CD8-positive, alpha-beta memory T cell (primary cell): Measurements from ENCODE around the gene CD163. TPM values are rescaled to one million over a fixed set of nuclear protein-coding genes. Genes with fewer than 3 reads are reported as not detected.
"Not testable (repeated sequence)": the region's sequence is repeated elsewhere in the genome, so short reads cannot be mapped to it uniquely, and the experiment has no call there.

Source experiments
- CTCF ChIA-PET: fragments of 350-600 bp; sonication (Branson Sonifier 250); formaldehyde crosslinking; loops from one replicate; lab custom pipeline; 2021; ENCODE audit warnings: antibody characterized with exemption; lab: Charles Lee
- POLR2A ChIA-PET: fragments of 350-600 bp; sonication (Branson Sonifier 250); formaldehyde crosslinking; loops from one replicate; lab custom pipeline; 2021; ENCODE audit warnings: antibody characterized with exemption; lab: Charles Lee
- DNase-seq, 5 donors: peaks; one replicate each; pipeline versions ENCODE4 v3.0.0 to v3.0.0-alpha.2; 2020 to 2022; ENCODE audit warnings: mixed read lengths in 1 of 5
- H3K27ac ChIP-seq: one replicate; pipeline ENCODE4 v1.7.0; 2013; ENCODE audit warnings: low read depth, mild to moderate bottlenecking, low read length, moderate library complexity
- H3K27me3 ChIP-seq: 2 replicates; pipeline ENCODE4 v1.7.0; 2013; ENCODE audit warnings: low read length, mild to moderate bottlenecking; ENCODE audit not compliant: insufficient read depth, poor library complexity, severe bottlenecking
- H3K36me3 ChIP-seq: 2 replicates; pipeline ENCODE4 v1.7.0; 2013; ENCODE audit warnings: mild to moderate bottlenecking, low read length, moderate library complexity; ENCODE audit not compliant: insufficient read depth
- H3K4me1 ChIP-seq: 2 replicates; pipeline ENCODE4 v1.7.0; 2013; ENCODE audit warnings: mild to moderate bottlenecking, low read length, moderate library complexity; ENCODE audit not compliant: insufficient read depth
- H3K4me3 ChIP-seq: 2 replicates; pipeline ENCODE4 v1.7.0; 2013; ENCODE audit warnings: mild to moderate bottlenecking, low read length
- H3K9me3 ChIP-seq: 2 replicates; pipeline ENCODE4 v1.7.0; 2013; ENCODE audit warnings: mild to moderate bottlenecking, low read length
- H3K27ac Mint-ChIP-seq, 8 donors: one replicate each; pipeline ENCODE4 v1.8.0; 2020 to 2021; ENCODE audit warnings: mixed read lengths in 8 of 8, mild to moderate bottlenecking in 6 of 8, inconsistent platforms in 3 of 8, moderate library complexity in 3 of 8
- H3K27me3 Mint-ChIP-seq, 2 donors: one replicate each; pipeline ENCODE4 v1.8.0; 2020 to 2021; ENCODE audit warnings: mixed read lengths in 2 of 2, mild to moderate bottlenecking in 1 of 2, moderate library complexity in 1 of 2
- H3K36me3 Mint-ChIP-seq, 3 donors: one replicate each; pipeline ENCODE4 v1.8.0; 2020 to 2021; ENCODE audit warnings: mixed read lengths in 3 of 3, inconsistent platforms in 1 of 3, mild to moderate bottlenecking in 1 of 3
- H3K4me1 Mint-ChIP-seq, 3 donors: one replicate each; pipeline ENCODE4 v1.8.0; 2020 to 2021; ENCODE audit warnings: mixed read lengths in 3 of 3, inconsistent platforms in 1 of 3, mild to moderate bottlenecking in 1 of 3
- H3K4me3 Mint-ChIP-seq, 7 donors: one replicate each; pipeline ENCODE4 v1.8.0; 2020 to 2021; ENCODE audit warnings: mixed read lengths in 7 of 7, mild to moderate bottlenecking in 6 of 7, moderate library complexity in 4 of 7, inconsistent platforms in 2 of 7
- H3K9me3 Mint-ChIP-seq, 5 donors: one replicate each; pipeline ENCODE4 v1.8.0; 2020 to 2022; ENCODE audit warnings: mixed read lengths in 5 of 5, mild to moderate bottlenecking in 3 of 5, moderate library complexity in 2 of 5, inconsistent platforms in 1 of 5
- polyA plus RNA-seq: library from polyadenylated mRNA; unstranded; fragments of 300-500 nt; fragmentation: Illumina TruSeq; gene quantifications from one replicate; pipeline ENCODE4 v1.2.3, GENCODE V29; 2021
- total RNA-seq, 2 experiments: library from RNA; stranded (reverse); gene quantifications; one replicate each; pipeline ENCODE4 v1.2.3, GENCODE V29; 2021

The CD163 gene
- total and polyA plus RNA-seq, 3 experiments from 2014 or later: 3.0 to 5.6 TPM; not detected in 1

GRCh38 chr12:7444537-7444936 is 59.0 kb downstream of the CD163 start:
- Histone ChIP-seq H3K4me1 (no peaks in the 10 kb centered on the region), H3K27me3 (no peaks in the 10 kb centered on the region), H3K27ac (no peak overlapping the region), H3K4me3 (no peak overlapping the region), H3K36me3 (no peaks in the 10 kb centered on the region), H3K9me3 (no peaks in the 10 kb centered on the region)
- DNase-seq: no peak
- H3K4me1 Mint-ChIP-seq: peaks cover 3 to 6% (median 4%) of the 10 kb centered on the region in 3 donors
- peak overlapping the region in 1 of 8 donors; percentile 20 for H3K27ac Mint-ChIP-seq
- peaks cover 0 to 6% (median 3%) of the 10 kb centered on the region in 5 donors for H3K9me3 Mint-ChIP-seq
- H3K27me3 Mint-ChIP-seq: peaks cover 4 to 39% of the 10 kb centered on the region in 2 donors
- ChIA-PET CTCF (no interaction called here), POLR2A (no interaction called here)
- peaks cover 0 to 5% (median 0%) of the 10 kb centered on the region in 3 donors for H3K36me3 Mint-ChIP-seq
- no peak overlapping the region for H3K4me3 Mint-ChIP-seq

- Histone ChIP-seq H3K27ac (no peak within 1 kb of the TSS), H3K4me3 (no peak within 1 kb of the TSS), H3K9me3 (no peaks in the 10 kb centered on the region), H3K36me3 (no peaks in the 10 kb centered on the region), H3K27me3 (no peaks in the 10 kb centered on the region), H3K4me1 (no peaks in the 10 kb centered on the region)
- ChIA-PET POLR2A (no interaction called here), CTCF (no interaction called here)
- Mint-ChIP-seq H3K4me1 (peaks cover 6 to 9% (median 8%) of the 10 kb centered on the region in 3 donors), H3K4me3 (no peak within 1 kb of the TSS), H3K27ac (peak within 1 kb of the TSS in 1 of 8 donors; percentile 20), H3K27me3 (peaks cover 4 to 44% of the 10 kb centered on the region in 2 donors), H3K36me3 (peaks cover 0 to 5% (median 0%) of the 10 kb centered on the region in 3 donors), H3K9me3 (peaks cover 0 to 7% (median 3%) of the 10 kb centered on the region in 5 donors)
- DNase-seq: no peak
Measured at GRCh38 chr12:7444076-7444475, 59.5 kb downstream of the CD163 start, which contains the start of gene CD163L1. Gene CD163L1, minus strand, starts transcription at chr12:7444153. Its CDS starts 26 bp downstream, at chr12:7444127.

DNA sequence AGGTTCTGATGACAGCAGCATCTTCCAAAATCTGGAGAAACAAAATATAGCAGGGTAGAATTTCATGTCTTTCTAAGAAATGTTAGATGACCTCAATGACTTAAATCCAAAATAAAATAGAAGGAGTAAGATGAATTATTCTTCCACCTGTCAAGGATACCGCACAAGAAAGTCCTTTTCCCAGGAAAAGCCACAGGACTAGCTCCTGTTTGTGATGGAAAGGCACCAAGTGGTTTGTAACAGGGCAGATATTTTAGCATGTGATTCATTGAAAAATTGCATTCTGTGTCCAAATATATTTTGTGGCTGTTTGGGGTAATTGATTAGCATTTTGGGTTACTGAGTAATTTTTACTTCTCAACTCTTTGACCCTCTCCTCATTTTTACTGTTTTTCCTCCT is 62.4 kb downstream of the CD163 start:
- no peak overlapping the region for H3K4me3 ChIP-seq
- Mint-ChIP-seq H3K4me3 (peak overlapping the region in 2 of 7 donors; percentile 26 to 57), H3K27me3 (peaks cover 5 to 39% of the 10 kb centered on the region in 2 donors), H3K9me3 (peaks cover 0 to 7% (median 5%) of the 10 kb centered on the region in 5 donors), H3K27ac (no peak overlapping the region), H3K36me3 (peaks cover 0 to 5% (median 0%) of the 10 kb centered on the region in 3 donors), H3K4me1 (peaks cover 6 to 12% (median 8%) of the 10 kb centered on the region in 3 donors)
- H3K9me3 ChIP-seq: no peaks in the 10 kb centered on the region
- no peak for DNase-seq
- ChIA-PET CTCF (no interaction called here), POLR2A (interaction anchor here (0.7 kb wide), 1 partner anchor 1451 kb away, joined by 6 read pairs; no protein-coding TSS in a partner anchor)
- H3K36me3 ChIP-seq: no peaks in the 10 kb centered on the region
- H3K27me3 ChIP-seq: no peaks in the 10 kb centered on the region
- H3K27ac ChIP-seq: no peak overlapping the region
- H3K4me1 ChIP-seq: no peaks in the 10 kb centered on the region

GRCh38 chr12:7439579-7440505 is 63.7 kb downstream of the CD163 start:
- Mint-ChIP-seq H3K27me3 (peaks cover 5 to 38% of the 10 kb centered on the region in 2 donors), H3K4me1 (peaks cover 6 to 12% (median 8%) of the 10 kb centered on the region in 3 donors), H3K27ac (peak overlapping the region in 6 of 8 donors; percentile 3 to 88 (median 69)), H3K4me3 (peak overlapping the region; percentile 3 to 87 (median 77)), H3K9me3 (peaks cover 0 to 7% (median 5%) of the 10 kb centered on the region in 5 donors), H3K36me3 (peaks cover 0 to 5% (median 0%) of the 10 kb centered on the region in 3 donors)
- no peaks in the 10 kb centered on the region for H3K36me3 ChIP-seq
- no peaks in the 10 kb centered on the region for H3K27me3 ChIP-seq
- H3K4me3 ChIP-seq: no peak overlapping the region
- H3K27ac ChIP-seq: peak overlapping the region; percentile 9
- ChIA-PET CTCF (no interaction called here), POLR2A (no interaction called here)
- no peaks in the 10 kb centered on the region for H3K9me3 ChIP-seq
- DNase-seq: peak in 3 of 5 donors; percentile 13 to 43 (median 43)
- H3K4me1 ChIP-seq: no peaks in the 10 kb centered on the region

GRCh38 chr12:7438291-7438995 is 65.1 kb downstream of the CD163 start:
- DNase-seq, H3K36me3 ChIP-seq, H3K9me3 Mint-ChIP-seq, H3K27ac ChIP-seq, H3K27me3 ChIP-seq, H3K36me3 Mint-ChIP-seq, H3K4me1 ChIP-seq, POLR2A ChIA-PET, H3K9me3 ChIP-seq, CTCF ChIA-PET, H3K4me3 ChIP-seq: not testable (repeated sequence)
- Mint-ChIP-seq H3K27me3 (peaks cover 5 to 31% of the 10 kb centered on the region in 2 donors), H3K4me1 (peaks cover 6 to 12% (median 8%) of the 10 kb centered on the region in 3 donors), H3K27ac (peak overlapping the region in 2 of 8 donors; percentile 7 to 58), H3K4me3 (peak overlapping the region in 1 of 7 donors; percentile 3)

DNA sequence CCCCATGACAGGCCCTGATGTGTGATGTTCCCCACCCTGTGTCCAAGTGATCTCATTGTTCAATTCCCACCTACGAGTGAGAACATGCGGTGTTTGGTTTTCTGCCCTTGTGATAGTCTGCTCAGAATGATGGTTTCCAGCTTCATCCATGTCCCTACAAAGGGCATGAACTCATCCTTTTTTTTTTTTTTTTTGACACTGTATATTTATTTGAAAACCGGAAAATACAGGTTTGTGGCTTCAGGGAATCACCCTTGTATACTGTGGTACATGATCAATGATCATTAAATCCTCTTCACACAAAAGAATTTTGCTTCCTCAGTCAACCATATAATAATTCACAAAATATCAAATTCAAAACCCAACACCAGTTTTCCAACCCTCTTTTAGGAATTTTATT is 66.1 kb downstream of the CD163 start:
- DNase-seq, H3K27ac ChIP-seq, H3K27me3 ChIP-seq, POLR2A ChIA-PET, H3K27ac Mint-ChIP-seq, CTCF ChIA-PET, H3K36me3 ChIP-seq, H3K4me1 ChIP-seq, H3K9me3 ChIP-seq, H3K9me3 Mint-ChIP-seq, H3K4me3 ChIP-seq, H3K36me3 Mint-ChIP-seq: not testable (repeated sequence)
- peaks cover 6 to 12% (median 8%) of the 10 kb centered on the region in 3 donors for H3K4me1 Mint-ChIP-seq
- peaks cover 5 to 31% of the 10 kb centered on the region in 2 donors for H3K27me3 Mint-ChIP-seq
- H3K4me3 Mint-ChIP-seq: peak overlapping the region in 1 of 7 donors; percentile 27

DNA sequence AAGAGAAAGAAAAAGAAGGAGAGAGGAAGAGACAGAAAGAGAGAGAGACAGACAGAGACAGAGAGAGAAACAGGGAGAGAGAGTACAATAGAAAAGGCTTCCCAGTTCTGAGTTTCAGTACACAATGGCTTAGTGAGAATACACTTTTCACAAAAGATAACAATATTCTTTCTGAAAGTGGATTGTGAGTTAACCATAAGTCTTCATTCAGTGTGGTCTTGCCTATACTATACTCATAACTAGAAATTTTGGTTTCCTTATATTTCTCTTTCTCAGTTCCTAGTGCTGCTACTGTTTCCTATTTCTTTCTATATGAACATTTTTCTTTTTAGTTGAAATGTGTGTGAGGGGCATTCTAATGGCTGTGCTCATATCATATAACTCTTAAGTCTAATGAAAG is 68.9 kb downstream of the CD163 start:
- ChIA-PET POLR2A (no interaction called here), CTCF (no interaction called here)
- no peaks in the 10 kb centered on the region for H3K36me3 ChIP-seq
- H3K27ac Mint-ChIP-seq: no peak overlapping the region
- H3K9me3 Mint-ChIP-seq: peaks cover 0 to 5% (median 2%) of the 10 kb centered on the region in 5 donors
- peaks cover 4 to 8% (median 6%) of the 10 kb centered on the region in 3 donors for H3K4me1 Mint-ChIP-seq
- H3K4me1 ChIP-seq: no peaks in the 10 kb centered on the region
- no peak overlapping the region for H3K4me3 Mint-ChIP-seq
- H3K4me3 ChIP-seq: no peak overlapping the region
- H3K36me3 Mint-ChIP-seq: peaks cover 0 to 2% (median 0%) of the 10 kb centered on the region in 3 donors
- no peaks in the 10 kb centered on the region for H3K27me3 ChIP-seq
- peaks cover 2 to 21% of the 10 kb centered on the region in 2 donors for H3K27me3 Mint-ChIP-seq
- DNase-seq: no peak
- no peak overlapping the region for H3K27ac ChIP-seq
- no peaks in the 10 kb centered on the region for H3K9me3 ChIP-seq
